Suprapubic skin (tissue), 3 donors: ENCODE data around the gene SOX6.

Experiments used
- POLR2A ChIP-seq, 2 donors: fragments of 450-650 bp; IDR thresholded peaks; one replicate each; pipeline ENCODE4 v1.6.1; 2017; ENCODE audit warnings: antibody characterized with exemption in 2 of 2, mild to moderate bottlenecking in 2 of 2, moderate library complexity in 2 of 2
- TF ChIP-seq, protein P1 (sequence below), 2 donors: fragments of 200-600 bp in 1 of 2; fragments of 450-650 bp in 1 of 2; sonication (generic) in 1 of 2; IDR thresholded peaks; one replicate each; pipeline ENCODE4 v1.5.1; 2016 to 2019; ENCODE audit warnings: antibody characterized with exemption in 2 of 2, mild to moderate bottlenecking in 1 of 2, moderate library complexity in 1 of 2

DNA sequence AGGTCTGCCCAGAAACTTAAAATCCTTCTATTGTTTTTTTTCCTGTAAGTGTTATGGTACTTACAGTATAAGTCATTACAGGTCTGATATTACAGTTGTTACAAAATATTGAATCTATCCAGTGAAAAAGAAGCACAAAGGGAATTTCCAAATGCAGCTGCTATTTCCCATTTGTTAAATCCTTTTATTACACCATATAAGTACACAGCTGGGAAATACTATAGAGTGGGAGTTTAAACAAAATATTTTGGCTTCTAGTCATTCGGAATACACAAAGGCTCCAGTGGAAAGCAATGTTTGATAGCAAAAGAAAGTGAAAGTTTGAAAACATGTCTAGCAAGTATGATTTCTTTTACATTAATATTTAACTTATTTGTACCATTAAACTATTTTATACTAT lies 18.0 kb downstream of the SOX6 start:
- TF ChIP-seq, protein P1, sequence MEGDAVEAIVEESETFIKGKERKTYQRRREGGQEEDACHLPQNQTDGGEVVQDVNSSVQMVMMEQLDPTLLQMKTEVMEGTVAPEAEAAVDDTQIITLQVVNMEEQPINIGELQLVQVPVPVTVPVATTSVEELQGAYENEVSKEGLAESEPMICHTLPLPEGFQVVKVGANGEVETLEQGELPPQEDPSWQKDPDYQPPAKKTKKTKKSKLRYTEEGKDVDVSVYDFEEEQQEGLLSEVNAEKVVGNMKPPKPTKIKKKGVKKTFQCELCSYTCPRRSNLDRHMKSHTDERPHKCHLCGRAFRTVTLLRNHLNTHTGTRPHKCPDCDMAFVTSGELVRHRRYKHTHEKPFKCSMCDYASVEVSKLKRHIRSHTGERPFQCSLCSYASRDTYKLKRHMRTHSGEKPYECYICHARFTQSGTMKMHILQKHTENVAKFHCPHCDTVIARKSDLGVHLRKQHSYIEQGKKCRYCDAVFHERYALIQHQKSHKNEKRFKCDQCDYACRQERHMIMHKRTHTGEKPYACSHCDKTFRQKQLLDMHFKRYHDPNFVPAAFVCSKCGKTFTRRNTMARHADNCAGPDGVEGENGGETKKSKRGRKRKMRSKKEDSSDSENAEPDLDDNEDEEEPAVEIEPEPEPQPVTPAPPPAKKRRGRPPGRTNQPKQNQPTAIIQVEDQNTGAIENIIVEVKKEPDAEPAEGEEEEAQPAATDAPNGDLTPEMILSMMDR (IDR thresholded peaks at IDR 0.05) = no peak
- TF ChIP-seq POLR2A (IDR thresholded peaks at IDR 0.05) = no peak
